ENCODE data around the gene TLE1. TPM values are rescaled to one million over a fixed set of nuclear protein-coding genes. Genes with fewer than 3 reads are reported as not detected.

The TLE1 gene
- total and polyA plus RNA-seq, 2 donors (not counting 1 experiment from before 2014, with no cell fraction given) = 33.5 to 80.3 TPM

DNA sequence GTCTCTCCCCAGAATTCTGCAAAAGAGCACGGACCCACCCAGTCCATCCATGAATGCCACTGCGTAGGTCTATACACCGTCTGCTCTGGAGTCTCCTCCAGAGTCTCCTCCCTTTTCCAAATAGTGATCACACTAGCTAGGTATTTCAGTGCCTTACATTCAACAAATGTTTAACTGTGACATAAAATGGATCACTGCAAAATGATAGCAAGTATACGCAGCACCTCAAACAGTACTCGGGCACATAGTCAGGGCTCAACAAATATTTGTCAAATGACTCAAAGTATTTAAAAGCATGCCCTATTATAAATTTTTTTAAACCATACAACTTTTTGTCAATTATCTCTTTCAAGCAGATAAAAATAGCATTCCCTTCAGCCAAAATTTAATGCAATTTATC lies 60.5 kb downstream of the TLE1 start:
- Histone ChIP-seq H3K79me2 (ENCODE audit: control insufficient read depth, insufficient read depth, low read length) (no peaks in the 10 kb centered on the region), H3K4me2 (replicated peaks; ENCODE audit: low read depth, low read length, poor library complexity, severe bottlenecking) (no peak overlapping the region), H3K9me3 (ENCODE audit: control extremely low read depth in 1 of 3, control insufficient read depth in 2 of 3, insufficient read depth in 1 of 3, low read length in 2 of 3) (no peaks in the 10 kb centered on the region), H3K4me3 (ENCODE audit: control extremely low read depth in 1 of 5, extremely low read depth in 1 of 5, insufficient read depth in 1 of 5, low read depth in 2 of 5, low read length in 4 of 5) (no peak overlapping the region), H3K27me3 (replicated peaks in 1 of 4; ENCODE audit: control extremely low read depth in 1 of 4, control insufficient read depth in 3 of 4, insufficient read depth in 4 of 4, low read length in 3 of 4) (no peaks in the 10 kb centered on the region), H4K20me1 (ENCODE audit: control insufficient read depth, insufficient read depth, low read length, poor library complexity, severe bottlenecking) (peaks cover 8% of the 10 kb centered on the region), H3K9ac (ENCODE audit: low read length) (no peak overlapping the region), H2AFZ (ENCODE audit: insufficient read depth, low read depth, low read length, poor library complexity, severe bottlenecking) (no peak overlapping the region), H3K27ac (ENCODE audit: low read length in 2 of 2) (no peak overlapping the region), H3K4me1 (ENCODE audit: control insufficient read depth in 2 of 2, insufficient read depth in 2 of 2, low read length in 2 of 2) (peaks cover 0 to 5% of the 10 kb centered on the region in 2 donors), H3K36me3 (replicated peaks in 1 of 2; ENCODE audit: control extremely low read depth in 1 of 2, control insufficient read depth in 1 of 2, extremely low read depth in 1 of 2, insufficient read depth in 2 of 2, low read length in 1 of 2) (peaks cover 0 to 4% of the 10 kb centered on the region in 2 experiments)
- H3K27me3 Mint-ChIP-seq = no peaks in the 10 kb centered on the region
- DNase-seq = no peak
- H3K4me1 Mint-ChIP-seq = peaks cover 21% of the 10 kb centered on the region
- ChIA-PET CTCF (interaction anchor here (2.4 kb wide), 1 partner anchor 10 kb away, joined by 7 read pairs; no protein-coding TSS in a partner anchor), POLR2A (no interaction called here)
- WGBS (ENCODE audit: insufficient coverage) = 98% methylated on average over 5 of the region's 5 CpGs
- TF ChIP-seq EZH2 (IDR thresholded peaks at IDR 0.05; ENCODE audit: borderline replicate concordance, insufficient read depth, low read depth, low read length, poor library complexity, severe bottlenecking) = no peak
- TF ChIP-seq, protein P1, sequence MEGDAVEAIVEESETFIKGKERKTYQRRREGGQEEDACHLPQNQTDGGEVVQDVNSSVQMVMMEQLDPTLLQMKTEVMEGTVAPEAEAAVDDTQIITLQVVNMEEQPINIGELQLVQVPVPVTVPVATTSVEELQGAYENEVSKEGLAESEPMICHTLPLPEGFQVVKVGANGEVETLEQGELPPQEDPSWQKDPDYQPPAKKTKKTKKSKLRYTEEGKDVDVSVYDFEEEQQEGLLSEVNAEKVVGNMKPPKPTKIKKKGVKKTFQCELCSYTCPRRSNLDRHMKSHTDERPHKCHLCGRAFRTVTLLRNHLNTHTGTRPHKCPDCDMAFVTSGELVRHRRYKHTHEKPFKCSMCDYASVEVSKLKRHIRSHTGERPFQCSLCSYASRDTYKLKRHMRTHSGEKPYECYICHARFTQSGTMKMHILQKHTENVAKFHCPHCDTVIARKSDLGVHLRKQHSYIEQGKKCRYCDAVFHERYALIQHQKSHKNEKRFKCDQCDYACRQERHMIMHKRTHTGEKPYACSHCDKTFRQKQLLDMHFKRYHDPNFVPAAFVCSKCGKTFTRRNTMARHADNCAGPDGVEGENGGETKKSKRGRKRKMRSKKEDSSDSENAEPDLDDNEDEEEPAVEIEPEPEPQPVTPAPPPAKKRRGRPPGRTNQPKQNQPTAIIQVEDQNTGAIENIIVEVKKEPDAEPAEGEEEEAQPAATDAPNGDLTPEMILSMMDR (IDR thresholded peaks at IDR 0.05) = no peak
- intact Hi-C loops (cut with micrococcal nuclease) = no loop called here
- H3K4me3 Mint-ChIP-seq = no peak overlapping the region
- no peak overlapping the region for H3K27ac Mint-ChIP-seq
- ATAC-seq (ENCODE audit: low read depth) = no peak
- no peaks in the 10 kb centered on the region for H3K9me3 Mint-ChIP-seq (ENCODE audit: insufficient read depth)

GRCh38 chr9:81627481-81627880 lies 61.9 kb downstream of the TLE1 start:
- no peak overlapping the region for H3K27ac Mint-ChIP-seq

More at GRCh38 chr9:81627481-81627880, 61.9 kb downstream of the TLE1 start:
- H3K9me3 Mint-ChIP-seq (ENCODE audit: insufficient read depth) = no peaks in the 10 kb centered on the region
- Histone ChIP-seq H3K36me3 (replicated peaks in 1 of 2; ENCODE audit: control extremely low read depth in 1 of 2, control insufficient read depth in 1 of 2, extremely low read depth in 1 of 2, insufficient read depth in 2 of 2, low read length in 1 of 2) (peaks cover 0 to 2% of the 10 kb centered on the region in 2 experiments), H3K4me3 (ENCODE audit: control extremely low read depth in 1 of 5, extremely low read depth in 1 of 5, insufficient read depth in 1 of 5, low read depth in 2 of 5, low read length in 4 of 5) (no peak overlapping the region), H3K4me1 (ENCODE audit: control insufficient read depth in 2 of 2, insufficient read depth in 2 of 2, low read length in 2 of 2) (peaks cover 0 to 5% of the 10 kb centered on the region in 2 donors), H2AFZ (ENCODE audit: insufficient read depth, low read depth, low read length, poor library complexity, severe bottlenecking) (no peak overlapping the region), H3K27ac (ENCODE audit: low read length in 2 of 2) (no peak overlapping the region), H4K20me1 (ENCODE audit: control insufficient read depth, insufficient read depth, low read length, poor library complexity, severe bottlenecking) (peaks cover 8% of the 10 kb centered on the region), H3K79me2 (ENCODE audit: control insufficient read depth, insufficient read depth, low read length) (no peaks in the 10 kb centered on the region), H3K9ac (ENCODE audit: low read length) (no peak overlapping the region), H3K27me3 (replicated peaks in 1 of 4; ENCODE audit: control extremely low read depth in 1 of 4, control insufficient read depth in 3 of 4, insufficient read depth in 4 of 4, low read length in 3 of 4) (no peaks in the 10 kb centered on the region), H3K9me3 (ENCODE audit: control extremely low read depth in 1 of 3, control insufficient read depth in 2 of 3, insufficient read depth in 1 of 3, low read length in 2 of 3) (no peaks in the 10 kb centered on the region), H3K4me2 (replicated peaks; ENCODE audit: low read depth, low read length, poor library complexity, severe bottlenecking) (no peak overlapping the region)
- H3K4me1 Mint-ChIP-seq = peaks cover 28% of the 10 kb centered on the region
- ATAC-seq (ENCODE audit: low read depth) (no peak), DNase-seq (no peak)
- POLR2A ChIA-PET = no interaction called here
- no peak overlapping the region for H3K4me3 Mint-ChIP-seq
- H3K27me3 Mint-ChIP-seq = no peaks in the 10 kb centered on the region
- TF ChIP-seq, protein P1 (IDR thresholded peaks at IDR 0.05) = no peak
- no peak for TF ChIP-seq EZH2 (IDR thresholded peaks at IDR 0.05; ENCODE audit: borderline replicate concordance, insufficient read depth, low read depth, low read length, poor library complexity, severe bottlenecking)
- CTCF ChIA-PET = no interaction called here
- WGBS (ENCODE audit: insufficient coverage) = 89% methylated on average over 3 of the region's 3 CpGs
- intact Hi-C loops (cut with micrococcal nuclease) = no loop called here
